GM18519 (cell line): ENCODE data around the gene SPAG4.

Experiments
- ATAC-seq: cut with Tn5 transposase; IDR thresholded peaks from one replicate; pipeline ENCODE4 v1.9.1; 2021; ENCODE audit warnings: mild to moderate bottlenecking, moderate library complexity; ENCODE audit not compliant: unreplicated experiment, low FRiP score

SPAG4 gene

GRCh38 chr20:35619196-35620095 is 3.8 kb downstream of the SPAG4 start:
- no peak for ATAC-seq

DNA sequence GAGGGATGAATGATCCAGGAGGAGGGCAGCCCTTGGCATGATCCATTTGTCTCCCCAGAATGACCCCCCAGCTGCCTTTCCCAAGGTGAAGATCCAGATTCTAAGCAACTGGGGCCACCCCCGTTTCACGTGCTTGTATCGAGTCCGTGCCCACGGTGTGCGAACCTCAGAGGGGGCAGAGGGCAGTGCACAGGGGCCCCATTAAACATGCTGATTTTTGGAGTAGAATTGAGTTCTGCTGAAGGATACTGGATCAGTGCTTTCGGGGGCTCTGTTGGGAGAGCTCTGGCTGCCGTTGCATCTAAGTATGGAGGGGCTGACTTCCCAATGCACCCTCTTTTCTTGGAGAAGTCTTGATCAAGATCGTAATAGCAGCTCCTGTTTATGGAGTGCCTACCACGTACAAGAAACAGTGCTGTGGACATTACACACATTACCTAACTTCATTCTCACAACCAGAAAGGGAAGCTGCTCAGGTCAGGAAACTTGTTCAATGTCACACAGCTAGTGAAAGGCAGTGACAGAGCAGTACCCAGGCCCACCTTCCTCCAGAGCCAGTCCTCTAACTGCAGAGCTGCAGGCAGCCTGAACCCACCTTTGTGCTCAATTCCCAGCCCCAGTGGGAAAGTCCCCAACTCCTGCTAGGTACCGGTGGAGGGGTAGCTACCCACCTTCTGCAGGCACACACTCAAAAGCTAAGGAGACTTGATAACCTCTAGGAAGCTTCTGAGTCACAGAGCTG is 5.4 kb downstream of the SPAG4 start:
- ATAC-seq: no peak

GRCh38 chr20:35621560-35621946 is 5.9 kb downstream of the SPAG4 start:
- ATAC-seq: no peak

- ATAC-seq: no peak
These were observed 10.2 kb downstream of the SPAG4 start for GRCh38 chr20:35625584-35626385.

DNA sequence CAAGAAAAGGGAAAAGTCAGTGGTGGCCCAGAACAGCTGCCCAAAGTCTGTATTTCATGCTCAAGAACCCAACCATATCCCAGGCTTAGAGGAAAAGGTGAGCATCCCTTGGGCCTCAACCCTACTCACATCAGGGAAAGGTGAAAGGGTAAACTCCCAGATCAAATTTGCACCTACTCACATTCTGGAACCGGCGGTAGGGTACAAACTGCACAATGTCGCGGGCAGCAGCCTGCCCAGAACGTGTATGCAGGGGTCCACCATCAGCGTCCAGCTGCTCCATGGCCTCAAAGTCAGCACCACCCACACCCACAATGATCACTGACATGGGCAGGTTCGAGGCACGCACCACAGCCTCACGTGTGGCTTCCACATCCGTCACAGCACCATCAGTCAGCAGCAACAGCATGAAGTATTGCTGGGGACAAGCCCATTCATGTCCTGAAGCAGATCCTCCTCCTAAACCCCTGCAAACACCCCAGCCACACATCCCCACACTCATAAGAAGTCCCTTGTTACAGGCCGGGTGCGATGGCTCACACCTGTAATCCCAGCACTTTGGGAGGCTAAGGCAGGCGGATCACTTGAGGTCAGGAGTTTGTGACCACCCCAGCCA is 10.9 kb downstream of the SPAG4 start:
- no peak for ATAC-seq

DNA sequence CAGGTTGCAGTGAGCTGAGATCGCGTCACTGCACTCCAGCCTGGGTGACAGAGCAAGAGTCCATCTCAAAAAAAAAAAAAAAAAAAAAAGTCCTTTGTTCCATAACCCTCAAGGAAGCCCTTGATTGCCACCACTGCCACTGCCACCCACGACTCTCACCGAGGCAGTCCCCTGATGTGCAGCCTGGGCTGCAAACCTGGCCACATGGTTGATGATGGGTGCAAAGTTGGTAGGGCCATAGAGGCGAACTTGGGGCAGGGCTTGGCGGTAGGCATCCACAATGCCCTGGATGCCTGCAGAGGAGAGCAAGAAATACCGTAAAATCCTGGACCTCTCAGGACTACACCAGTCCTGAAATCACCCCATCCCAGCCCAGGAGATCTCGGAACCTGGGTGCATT is 11.5 kb downstream of the SPAG4 start:
- no peak for ATAC-seq

- no peak for ATAC-seq
These were observed 14.0 kb downstream of the SPAG4 start for GRCh38 chr20:35629427-35630145.

- ATAC-seq: no peak
These were observed 15.0 kb downstream of the SPAG4 start for GRCh38 chr20:35630636-35631035.

DNA sequence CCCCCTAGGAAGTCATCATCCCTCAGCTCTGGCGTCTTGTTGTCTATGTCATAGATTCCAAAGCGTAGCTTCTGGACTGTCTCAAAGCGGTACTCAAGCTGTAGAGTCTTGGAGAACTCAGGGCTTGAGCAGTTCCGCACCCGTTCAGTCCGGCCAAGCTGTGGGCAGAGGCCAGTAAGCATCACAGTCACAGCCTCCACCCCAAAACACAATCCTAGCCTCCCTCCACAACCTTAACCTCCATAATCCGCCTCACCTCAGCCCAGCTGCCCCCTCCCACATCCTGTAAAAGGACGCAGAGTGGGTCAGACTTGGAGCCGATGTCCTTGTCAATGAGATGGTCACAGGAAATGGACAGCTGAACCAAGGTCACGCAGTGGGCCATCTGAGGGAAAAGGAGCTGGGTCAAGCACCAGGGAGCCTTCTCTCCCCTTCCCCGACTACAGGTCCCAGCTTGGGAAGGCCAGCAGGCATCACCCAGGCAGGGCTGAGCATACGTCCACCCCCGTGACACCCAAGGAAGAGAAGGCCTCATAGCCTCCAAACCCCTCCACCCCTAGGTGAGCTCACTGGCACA is 17.0 kb downstream of the SPAG4 start:
- ATAC-seq: no peak

DNA sequence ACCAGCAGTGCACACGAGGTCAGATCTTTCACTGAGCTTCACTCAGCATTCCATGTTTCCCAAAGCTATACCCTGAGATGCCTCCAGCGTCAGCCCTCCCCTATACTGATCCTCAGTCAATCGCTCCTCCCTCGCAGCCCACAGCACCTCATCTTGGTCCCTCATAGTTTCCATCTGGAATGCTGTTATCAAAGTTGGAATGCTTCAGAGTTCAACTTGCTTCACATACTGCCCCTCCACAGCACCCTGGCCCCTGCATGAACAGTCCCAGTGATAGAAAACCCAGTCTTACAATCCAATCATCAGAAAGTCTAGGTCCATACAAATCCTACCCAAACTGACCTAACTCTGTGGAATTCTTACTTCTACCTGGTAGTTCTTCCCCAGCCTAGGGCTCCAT is 20.0 kb downstream of the SPAG4 start:
- no peak for ATAC-seq

- ATAC-seq: no peak
These were observed 20.5 kb downstream of the SPAG4 start for GRCh38 chr20:35636095-35636494.

- no peak for ATAC-seq
These were observed 21.6 kb downstream of the SPAG4 start for GRCh38 chr20:35637276-35637675.

DNA sequence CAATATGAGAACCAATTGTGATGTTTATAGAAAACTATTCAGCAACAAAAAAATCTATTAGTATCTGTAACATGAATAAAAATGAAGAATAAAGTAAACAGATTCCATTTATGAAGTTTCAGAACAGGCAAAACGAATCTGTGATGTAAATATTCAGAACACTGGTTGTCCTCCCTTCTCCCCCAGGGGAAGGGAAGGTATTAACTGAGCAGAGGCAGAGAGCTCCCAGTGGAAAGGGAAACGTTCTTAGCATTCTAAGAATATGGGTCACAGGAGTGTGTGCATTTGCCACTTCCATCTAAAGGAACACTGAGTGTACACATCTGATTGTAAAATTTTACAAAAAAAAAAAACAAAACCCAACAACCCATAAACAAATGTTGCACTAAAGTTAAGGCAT is 23.1 kb downstream of the SPAG4 start:
- no peak for ATAC-seq

GRCh38 chr20:35640724-35641123 is 25.1 kb downstream of the SPAG4 start:
- no peak for ATAC-seq

- no peak for ATAC-seq
These were observed 26.1 kb downstream of the SPAG4 start for GRCh38 chr20:35641743-35642142.

DNA sequence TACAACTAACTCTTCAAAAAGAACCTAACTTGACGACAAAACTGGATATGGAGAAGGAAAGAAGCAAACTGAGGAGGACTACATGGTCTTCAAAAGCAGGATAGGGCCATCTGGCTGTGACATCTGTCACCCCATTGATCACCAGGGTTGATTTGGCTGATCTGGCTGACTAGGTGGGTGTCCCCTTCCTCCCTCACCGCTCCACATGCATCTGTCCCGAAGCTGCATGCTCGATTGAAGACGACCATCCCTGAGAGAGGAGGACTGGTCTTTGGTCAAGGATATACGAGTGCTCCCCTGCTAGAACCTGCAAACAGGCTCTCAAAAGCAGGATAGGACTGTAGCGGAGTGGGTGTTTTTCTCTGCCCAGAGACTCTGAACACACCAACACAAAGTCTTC is 27.4 kb downstream of the SPAG4 start:
- ATAC-seq: no peak

GRCh38 chr20:35644806-35645205 is 29.2 kb downstream of the SPAG4 start:
- no peak for ATAC-seq

DNA sequence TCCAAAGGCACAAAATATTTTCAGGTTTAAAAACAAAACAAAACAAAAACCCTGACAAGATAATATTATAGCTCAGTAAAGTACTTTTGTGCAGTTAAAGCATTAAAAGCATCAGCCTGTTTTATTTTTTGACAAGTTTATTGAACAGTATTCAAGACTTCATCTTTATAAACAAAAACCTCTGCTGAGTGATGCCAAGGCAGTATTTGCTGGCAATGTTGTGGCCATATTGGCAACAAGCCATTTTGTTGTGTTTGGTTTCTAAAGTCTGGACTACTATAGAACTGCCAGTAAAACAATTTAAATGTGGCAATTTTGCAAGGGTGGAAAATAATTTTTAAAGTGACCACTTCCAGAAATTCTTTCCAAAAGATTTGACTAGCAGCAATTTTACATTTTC is 33.2 kb downstream of the SPAG4 start:
- no peak for ATAC-seq

GRCh38 chr20:35650632-35651031 is 35.0 kb downstream of the SPAG4 start:
- no peak for ATAC-seq

GRCh38 chr20:35651958-35652357 is 36.3 kb downstream of the SPAG4 start:
- ATAC-seq: no peak
